Right hindlimb (tissue), 1 donor: ENCODE results near the gene TMUB1.
A peak's percentile ranks its signal among the peaks of the same experiment; 100 is the strongest.
"Not testable (repeated sequence)": the region's sequence is repeated elsewhere in the genome, so short reads cannot be mapped to it uniquely, and the experiment has no call there.

Source experiments
- DNase-seq: peaks from one replicate; pipeline ENCODE4 v3.0.0-alpha.2; 2018

The TMUB1 gene

GRCh38 chr7:151048911-151049463, 34.3 kb downstream of the TMUB1 start:
- no peak for DNase-seq

DNA sequence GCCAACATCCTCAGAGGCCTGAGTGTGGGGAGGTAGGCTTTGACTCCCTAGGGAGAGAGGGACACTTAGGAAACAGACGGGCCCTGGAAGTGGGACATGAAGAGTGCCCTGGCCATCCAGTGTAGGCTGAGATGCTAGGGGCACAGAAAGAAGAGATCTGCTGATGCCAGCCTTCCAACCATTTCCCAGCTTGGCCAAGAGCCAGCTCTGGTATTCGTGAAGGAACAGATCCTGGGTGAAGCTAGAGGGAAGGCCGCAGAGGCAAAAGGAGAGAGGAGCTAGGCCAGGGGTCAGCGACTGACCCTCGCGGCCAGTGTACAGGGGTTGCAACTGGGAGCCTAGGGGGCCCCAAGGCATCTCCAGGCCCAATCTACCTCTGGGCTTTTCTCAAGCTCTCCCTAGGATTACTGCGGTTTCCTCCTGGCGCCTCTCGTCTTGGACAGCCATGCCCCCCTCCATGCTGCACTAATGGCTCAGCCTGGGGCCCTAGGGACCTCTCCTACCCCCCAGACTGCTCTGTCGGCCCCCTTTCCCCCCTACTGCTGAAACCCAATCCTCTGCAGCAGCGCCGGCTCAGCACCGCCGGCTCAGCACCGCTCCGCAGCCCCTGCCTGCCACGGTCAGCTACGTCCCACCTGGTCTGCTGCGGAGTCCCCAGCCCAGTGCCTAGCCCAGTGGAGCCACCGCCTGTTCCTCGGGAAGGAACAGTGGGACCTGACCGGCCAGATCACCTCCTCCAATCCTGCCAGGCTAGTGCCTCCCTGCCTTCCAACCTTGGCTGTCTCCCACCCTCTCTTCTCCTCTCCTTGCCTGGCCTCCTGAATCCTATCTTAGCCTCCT, 35.1 kb downstream of the TMUB1 start, which contains the start of gene ASIC3:
TSS of gene ASIC3 (plus strand) at position 556 of the 840 bp plus-strand sequence. CDS start 355 bp downstream, outside the sequence.
- no peak for DNase-seq

DNA sequence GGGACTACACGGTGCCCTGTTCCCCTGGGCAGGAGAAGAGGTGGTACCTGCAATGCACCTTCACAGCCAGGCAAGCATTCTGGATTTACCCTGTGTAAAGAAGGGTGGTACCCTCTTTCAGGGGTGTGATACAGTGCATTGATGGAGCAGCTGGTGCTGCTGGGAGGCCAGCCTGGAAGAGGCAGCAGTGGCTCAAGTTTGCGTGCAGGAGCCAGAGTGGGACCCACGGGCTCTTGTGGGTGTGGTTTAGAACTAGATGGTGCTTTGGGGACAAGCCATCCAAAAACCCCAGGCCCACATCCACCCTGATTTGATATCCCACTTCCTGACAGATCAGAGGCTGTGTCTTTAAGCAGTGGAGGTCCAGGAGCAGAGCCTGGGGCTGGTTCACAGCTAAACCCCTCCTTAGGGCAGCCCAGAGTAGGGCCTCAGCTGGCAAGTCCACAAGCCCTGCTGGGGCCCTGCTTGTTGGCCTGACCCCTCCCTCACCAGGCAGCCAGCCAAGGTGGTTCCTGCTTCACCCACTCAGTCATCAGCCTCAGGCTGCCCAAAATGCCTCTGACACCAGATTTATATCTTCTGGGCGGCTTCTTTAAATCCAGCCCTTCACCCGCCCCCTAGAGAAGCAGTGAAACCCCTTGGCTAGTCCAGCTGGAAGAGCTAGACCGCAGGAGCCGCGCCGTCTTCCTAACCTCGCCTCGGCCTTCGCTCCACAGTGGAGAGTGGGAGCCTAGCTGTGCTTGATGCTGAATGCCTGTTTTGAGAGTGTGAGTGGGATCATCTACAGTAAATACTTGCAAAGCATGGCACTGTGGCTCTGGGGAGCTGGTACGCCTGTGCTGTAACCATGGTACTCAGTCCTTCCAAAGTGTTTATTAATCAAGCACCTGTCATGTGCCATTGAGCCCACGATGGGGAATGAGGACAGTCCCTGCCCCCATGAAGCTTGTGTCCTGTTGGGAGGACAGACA, 36.4 kb downstream of the TMUB1 start:
- DNase-seq = peak; percentile 85

GRCh38 chr7:151045967-151046366, 37.3 kb downstream of the TMUB1 start:
- DNase-seq = no peak

DNA sequence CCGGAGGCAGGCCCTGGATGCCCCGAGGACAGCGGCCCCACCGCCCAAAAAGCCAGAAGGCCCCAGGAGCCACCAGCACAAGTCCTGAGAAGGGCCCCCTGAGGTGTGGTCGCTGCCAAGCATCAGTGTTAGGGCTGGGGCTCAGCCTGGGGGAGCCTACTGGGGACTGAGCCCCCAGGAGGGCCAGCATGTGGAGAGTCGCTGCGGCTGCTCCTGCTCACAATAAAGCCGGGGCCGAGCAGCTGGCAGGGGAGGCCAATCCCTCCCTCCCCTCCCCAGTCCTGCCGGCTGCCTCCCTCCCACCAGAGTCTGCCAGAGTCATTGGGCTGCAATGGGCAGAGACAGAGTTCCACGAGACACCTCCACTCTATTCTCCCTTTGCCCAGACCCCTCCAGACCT, 38.0 kb downstream of the TMUB1 start:
- DNase-seq = no peak

DNA sequence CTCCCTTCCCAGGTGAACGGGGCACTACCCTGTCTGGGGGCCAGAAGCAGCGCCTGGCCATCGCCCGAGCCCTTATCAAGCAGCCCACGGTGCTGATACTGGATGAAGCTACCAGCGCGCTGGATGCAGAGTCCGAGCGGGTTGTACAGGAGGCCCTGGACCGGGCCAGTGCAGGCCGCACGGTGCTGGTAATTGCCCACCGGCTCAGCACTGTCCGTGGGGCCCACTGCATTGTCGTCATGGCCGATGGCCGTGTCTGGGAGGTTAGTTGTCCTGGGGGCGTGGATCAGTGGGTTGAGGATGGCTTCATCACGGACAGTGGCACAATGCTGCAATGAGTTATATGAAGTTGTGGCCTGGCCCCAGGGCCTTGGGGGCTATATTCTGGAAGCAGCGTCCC, 39.3 kb downstream of the TMUB1 start:
- DNase-seq = no peak

GRCh38 chr7:151043449-151043848, 39.8 kb downstream of the TMUB1 start:
- DNase-seq = not testable (repeated sequence)

DNA sequence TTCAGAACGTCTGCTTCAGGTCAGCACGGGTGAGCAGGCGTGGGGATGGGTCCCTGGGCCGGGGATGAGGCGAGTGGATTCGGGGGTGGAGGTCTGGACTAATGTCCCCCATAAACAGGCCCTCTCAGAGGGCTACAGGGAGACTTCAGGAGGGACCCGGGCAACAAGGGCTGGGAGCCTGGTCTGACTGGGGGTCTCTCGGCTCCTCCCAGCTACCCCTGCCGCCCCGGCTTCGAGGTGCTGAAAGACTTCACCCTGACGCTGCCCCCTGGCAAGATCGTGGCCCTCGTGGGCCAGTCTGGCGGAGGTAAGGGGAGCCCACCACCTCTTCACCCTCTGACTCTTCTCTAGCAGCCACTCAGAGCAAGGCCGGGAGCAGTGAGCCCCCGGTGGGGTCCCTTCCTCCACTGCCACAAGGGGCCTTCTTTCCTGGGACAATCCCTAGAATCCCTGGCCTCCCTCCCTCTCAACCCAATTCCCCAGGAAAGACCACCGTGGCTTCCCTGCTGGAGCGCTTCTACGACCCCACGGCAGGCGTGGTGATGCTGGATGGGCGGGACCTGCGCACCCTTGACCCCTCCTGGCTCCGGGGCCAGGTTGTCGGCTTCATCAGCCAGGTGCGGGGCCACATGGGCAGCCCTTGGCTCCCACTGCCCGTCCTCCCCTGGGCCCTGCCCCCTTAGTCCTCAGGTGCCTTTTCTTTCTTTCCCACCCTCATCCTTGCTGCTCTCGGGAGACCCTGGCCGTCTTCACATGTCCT, 42.5 kb downstream of the TMUB1 start:
- no peak for DNase-seq

DNA sequence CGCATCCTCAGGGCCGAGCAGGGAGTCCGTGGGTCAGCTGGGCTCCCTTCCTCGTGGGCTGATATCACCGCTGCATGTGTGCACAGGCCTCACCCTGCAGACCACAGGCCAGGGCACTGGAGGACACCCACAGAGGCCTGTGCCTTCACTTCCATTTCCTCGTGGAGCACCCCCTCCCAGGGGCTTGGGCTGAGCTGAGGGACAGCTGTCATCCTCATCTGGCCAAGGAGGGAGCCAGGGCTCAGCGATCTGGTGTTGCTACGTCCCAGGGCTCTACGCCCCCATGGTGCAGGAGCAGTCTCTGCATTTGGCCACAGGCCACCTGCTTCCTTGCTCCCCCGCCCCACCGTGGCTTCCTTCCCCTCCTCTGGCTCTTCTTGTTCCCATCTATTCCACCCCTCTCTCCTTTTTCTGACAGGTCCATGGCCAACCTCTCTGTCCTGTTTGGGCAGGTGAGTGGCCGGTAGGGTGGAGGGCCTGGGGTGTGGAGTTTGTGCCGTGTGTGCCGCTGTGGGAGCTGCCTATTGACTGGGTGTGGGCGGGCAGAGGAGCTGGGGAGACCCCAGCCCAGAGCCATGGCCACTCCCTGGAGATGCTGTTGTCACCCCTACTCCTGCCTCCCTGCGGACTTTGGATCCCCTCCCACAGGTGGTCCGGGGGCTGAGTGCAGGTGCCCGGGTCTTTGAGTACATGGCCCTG, 43.3 kb downstream of the TMUB1 start:
- no peak for DNase-seq

- DNase-seq = no peak
Observed at GRCh38 chr7:151038951-151039849, 44.1 kb downstream of the TMUB1 start.

GRCh38 chr7:151035902-151036301, 47.4 kb downstream of the TMUB1 start:
- DNase-seq = no peak

- DNase-seq = no peak
Observed at GRCh38 chr7:151035026-151035717, 48.1 kb downstream of the TMUB1 start.

DNA sequence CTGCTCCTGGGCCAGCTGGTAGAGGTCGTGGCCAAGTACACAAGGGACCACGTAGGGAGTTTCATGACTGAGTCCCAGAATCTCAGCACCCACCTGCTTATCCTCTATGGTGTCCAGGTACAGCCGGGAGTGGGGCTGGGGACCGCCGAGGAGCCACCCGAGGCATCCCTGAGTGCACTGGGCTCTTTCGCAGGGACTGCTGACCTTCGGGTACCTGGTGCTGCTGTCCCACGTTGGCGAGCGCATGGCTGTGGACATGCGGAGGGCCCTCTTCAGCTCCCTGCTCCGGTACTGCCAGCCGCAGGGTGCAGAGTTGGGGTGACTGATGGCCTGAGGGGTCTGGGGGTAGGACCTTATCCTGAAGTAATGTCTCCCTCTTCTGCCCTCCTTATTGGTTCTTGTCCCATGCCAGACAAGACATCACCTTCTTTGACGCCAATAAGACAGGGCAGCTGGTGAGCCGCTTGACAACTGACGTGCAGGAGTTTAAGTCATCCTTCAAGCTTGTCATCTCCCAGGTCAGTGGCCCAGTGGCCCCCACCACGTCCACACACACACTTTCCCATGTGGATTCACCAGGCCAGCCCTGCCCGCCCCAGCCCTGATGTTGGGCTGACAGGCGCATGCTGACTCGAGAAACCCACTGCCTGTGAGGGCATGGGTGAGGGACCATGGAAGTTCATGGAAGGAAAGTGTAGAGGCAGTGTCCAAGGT, 48.8 kb downstream of the TMUB1 start:
- no peak for DNase-seq

DNA sequence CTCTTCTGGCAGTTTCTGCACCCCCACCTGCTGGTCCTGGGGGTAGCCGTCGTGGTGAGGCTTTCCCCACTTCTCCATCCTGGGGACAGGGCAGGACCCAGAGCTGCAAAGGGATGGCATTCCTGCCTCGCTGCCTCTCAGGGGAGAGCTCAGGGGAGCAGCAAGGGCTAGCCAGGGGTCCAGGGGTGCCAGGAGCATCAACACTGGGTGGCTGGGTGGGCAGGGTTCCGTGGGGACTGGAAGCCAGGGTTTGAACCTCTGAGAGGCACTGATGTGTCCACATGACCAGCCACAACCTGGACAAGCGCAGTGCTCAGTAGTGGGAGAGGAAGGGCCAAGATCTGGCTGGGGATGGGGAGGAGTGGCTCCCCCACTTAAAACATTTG, 49.4 kb downstream of the TMUB1 start:
- no peak for DNase-seq

DNA sequence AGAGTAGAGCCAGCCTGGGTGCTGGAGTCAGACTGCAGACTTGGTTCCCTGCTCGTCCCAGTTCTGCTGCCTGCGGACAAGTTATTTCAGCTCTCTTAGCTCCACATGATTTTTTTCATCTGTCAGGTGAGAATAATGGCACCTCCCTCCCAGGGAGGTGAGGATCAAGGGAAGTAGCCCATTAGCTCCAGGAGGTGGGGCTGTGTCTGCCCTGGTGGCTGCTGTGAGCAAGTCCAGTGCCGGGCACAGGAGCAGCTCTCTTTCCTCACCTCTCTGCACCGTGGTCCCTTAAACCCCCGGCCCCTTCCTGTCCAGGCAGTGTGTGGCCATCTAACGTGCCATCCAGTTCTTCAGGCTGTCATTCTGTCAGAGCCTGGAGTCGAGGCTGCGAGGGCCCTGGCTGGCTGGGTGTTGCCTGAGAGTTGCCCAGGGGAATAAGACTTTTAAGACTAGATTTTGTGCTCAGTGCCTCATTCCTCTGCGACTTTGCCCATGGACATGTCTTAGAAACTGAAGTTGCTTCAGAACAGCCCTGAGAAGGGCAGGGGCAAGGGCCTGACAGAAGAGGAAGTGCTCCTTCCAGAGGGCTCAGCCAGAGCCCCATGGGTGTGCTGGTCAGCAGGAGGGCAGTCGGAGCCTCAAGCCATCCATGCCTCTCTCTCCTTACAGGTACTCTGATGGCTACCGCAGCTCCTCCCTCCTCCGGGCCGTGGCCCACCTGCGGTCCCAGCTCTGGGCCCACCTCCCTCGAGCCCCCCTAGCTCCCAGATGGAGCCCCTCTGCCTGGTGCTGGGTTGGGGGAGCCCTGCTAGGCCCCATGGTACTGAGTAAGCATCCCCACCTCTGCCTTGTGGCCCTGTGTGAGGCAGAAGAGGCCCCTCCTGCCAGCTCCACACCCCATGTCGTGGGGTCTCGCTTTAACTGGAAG, 50.1 kb downstream of the TMUB1 start:
- no peak for DNase-seq
